B cell (primary cell): ENCODE data around the gene LIN28B.

Experiments
- CTCF ChIP-seq: fragments of 200-600 bp; IDR thresholded peaks from one replicate; pipeline ENCODE4 v1.8.0; 2022; ENCODE audit warnings: antibody characterized with exemption, mild to moderate bottlenecking
- EZH2 ChIP-seq: IDR thresholded peaks from 2 replicates; pipeline ENCODE4 v1.6.1; 2012; ENCODE audit warnings: borderline replicate concordance, low read depth, mild to moderate bottlenecking, moderate library complexity, low read length; ENCODE audit not compliant: insufficient read depth, poor library complexity, severe bottlenecking

GRCh38 chr6:105042648-105043047 lies 85.7 kb downstream of the LIN28B start:
- no peak for TF ChIP-seq CTCF
- TF ChIP-seq EZH2: no peak
